HFF-Myc (cell line): ENCODE results near the gene KLHL25.

ENCODE experiments used
- DNase-seq: peaks from one replicate; pipeline ENCODE4 v3.0.0-alpha.2; 2011; ENCODE audit warnings: low read depth; ENCODE audit errors: extremely low read depth
- H3K4me3 ChIP-seq: replicated peaks from 2 replicates; pipeline ENCODE4 v1.5.1; 2011; ENCODE audit warnings: low read depth, mild to moderate bottlenecking, control low read depth, low read length
- CTCF ChIP-seq: IDR thresholded peaks from 2 replicates; pipeline ENCODE4 v1.5.1; 2012; ENCODE audit warnings: mild to moderate bottlenecking, low read depth, low read length, control low read depth; ENCODE audit errors: missing control alignments

The KLHL25 gene

GRCh38 chr15:85764649-85765277 lies 30.0 kb downstream of the KLHL25 start:
- no peak for DNase-seq

DNA sequence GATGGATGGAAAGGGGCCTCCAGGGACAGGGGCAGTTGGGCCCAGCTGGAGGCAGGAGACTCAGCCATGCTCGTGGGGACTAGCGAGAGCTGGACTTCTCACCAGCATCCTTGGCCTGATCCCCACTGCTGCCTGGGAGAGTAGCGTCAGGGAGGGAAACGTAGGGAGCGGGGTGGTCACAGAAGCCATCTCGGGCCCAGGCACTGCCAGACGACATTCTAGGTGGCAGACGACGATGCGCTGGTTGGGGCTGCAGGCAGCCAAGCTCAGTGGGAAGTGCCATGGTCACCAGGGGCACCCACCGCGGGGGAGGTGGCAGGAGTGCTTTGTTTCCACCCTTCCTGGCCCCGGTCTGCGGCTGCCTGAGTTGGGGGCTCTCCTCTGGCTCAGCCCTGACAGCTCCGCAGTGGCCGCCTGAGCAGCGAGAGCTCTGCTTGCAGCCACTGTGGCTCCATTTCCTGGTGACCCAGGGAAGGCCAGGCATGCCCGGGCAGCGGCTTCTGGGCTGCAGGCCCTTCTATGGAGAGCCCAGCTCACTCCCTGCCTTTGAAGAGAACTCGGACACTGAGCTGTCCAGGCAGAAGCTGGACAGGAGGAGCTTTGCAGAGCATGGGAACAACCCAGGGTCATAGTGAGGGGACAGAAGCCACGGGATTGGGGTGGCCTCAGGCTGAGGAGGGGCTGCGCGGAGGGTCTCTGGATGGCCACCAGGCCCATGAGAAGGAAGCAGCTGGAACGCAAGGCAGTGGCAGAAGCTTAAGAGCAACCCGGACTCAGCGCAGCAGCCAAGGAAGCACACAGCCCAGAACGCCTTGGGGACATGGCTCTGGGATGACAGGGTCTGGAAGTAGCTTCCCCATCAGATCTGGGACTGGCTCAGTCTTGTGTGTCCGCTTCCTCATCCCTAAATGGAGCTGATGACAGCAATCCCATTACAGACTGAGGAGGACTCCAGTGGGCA lies 30.8 kb downstream of the KLHL25 start:
- no peak overlapping the region for H3K4me3 ChIP-seq
- DNase-seq, result no peak
- no peak for TF ChIP-seq CTCF

More at GRCh38 chr15:85764649-85765277, 30.0 kb downstream of the KLHL25 start:
- TF ChIP-seq CTCF, result no peak
- no peak overlapping the region for H3K4me3 ChIP-seq

GRCh38 chr15:85763157-85763556 lies 31.6 kb downstream of the KLHL25 start:
- no peak for DNase-seq
- no peak overlapping the region for H3K4me3 ChIP-seq
- no peak for TF ChIP-seq CTCF

DNA sequence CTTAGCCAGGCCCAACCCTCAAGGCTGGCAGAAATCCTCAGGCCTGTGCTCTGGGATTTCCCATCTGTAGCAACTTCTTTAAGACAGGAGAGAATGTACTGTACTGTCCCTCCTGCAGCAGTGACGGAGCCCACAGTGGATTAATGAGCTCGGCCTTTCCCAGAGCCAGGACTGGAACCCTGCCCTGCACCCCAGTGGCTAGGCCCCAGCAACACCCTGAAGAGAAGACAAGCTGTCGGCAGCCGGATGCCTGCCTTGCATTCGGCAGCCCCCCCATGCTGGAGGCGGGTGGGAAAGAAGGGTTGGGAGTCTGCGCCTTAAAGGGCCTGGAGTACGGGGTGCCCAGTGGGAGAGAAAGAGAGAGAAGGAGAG lies 32.0 kb downstream of the KLHL25 start:
- no peak for TF ChIP-seq CTCF
- no peak overlapping the region for H3K4me3 ChIP-seq
- no peak for DNase-seq

DNA sequence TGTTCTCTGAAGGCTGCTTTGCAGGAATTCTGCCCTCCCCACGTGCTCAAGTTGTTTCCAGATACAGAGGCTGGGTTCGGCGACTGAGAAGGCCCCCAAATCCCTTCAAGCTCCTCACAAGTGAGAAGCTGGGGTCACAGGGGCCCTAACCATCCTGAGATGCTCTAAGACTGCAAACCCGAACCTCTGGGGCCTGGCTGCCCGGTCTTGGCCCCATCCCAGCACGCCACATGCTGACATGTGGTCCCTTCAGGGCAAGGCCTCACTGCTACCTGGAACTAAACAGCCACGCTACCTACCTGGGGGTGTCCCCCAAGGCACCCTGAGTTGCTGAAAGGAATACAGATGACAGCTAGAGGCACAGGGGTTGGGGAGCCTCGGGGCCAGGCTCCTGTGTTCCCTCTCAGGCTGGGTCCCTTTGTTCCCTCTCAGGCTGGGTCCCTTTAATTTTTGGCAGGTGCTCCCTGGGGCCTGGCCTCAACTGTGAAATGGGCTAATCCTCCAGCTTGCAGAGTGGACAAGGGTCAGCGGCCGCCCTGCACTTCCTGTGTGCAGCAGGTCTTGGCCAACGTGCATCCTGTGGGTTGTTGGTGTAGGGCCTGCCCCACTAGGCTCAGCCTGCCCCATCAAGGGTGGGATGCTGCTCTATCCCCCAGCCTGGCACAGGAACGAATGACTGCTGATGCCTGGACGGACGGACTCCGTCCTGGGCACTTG lies 32.5 kb downstream of the KLHL25 start:
- no peak for DNase-seq
- no peak for TF ChIP-seq CTCF
- H3K4me3 ChIP-seq, result no peak overlapping the region

DNA sequence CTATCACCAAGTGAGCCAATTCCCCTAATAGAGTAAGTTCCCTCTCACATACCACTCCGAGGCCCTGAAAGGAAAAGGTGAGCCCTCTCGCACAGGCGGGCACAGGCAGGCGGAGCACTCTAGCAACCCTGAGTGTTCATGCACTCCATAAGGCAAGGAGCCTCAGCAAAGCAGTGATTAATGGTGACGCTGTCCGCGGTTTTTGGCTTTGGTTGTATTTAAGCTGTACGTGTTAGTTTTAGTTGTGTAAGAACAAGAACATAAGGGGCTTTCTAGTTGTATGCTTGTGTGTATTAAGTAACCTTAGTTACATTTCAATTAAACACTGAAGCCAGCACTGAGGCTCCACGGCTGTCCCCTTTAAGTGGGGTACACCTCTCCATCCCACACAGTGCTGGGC lies 33.1 kb downstream of the KLHL25 start:
- no peak for TF ChIP-seq CTCF
- H3K4me3 ChIP-seq, result no peak overlapping the region
- no peak for DNase-seq
